Epithelial cell of esophagus (primary cell): ENCODE results near the gene CD300C.

Experiments used
- DNase-seq: peaks from one replicate; pipeline ENCODE4 v3.0.0; 2010; ENCODE audit warnings: low read depth
- H3K4me3 ChIP-seq: 2 replicates; pipeline ENCODE4 v1.5.1; 2011; ENCODE audit warnings: mild to moderate bottlenecking, low read length, control low read depth
- TF ChIP-seq, protein P1 (sequence below): IDR thresholded peaks from 2 replicates; pipeline ENCODE4 v1.5.1; 2011; ENCODE audit warnings: low read depth, mild to moderate bottlenecking, low read length, control low read depth, inconsistent platforms; ENCODE audit not compliant: insufficient read depth; ENCODE audit errors: missing control alignments

CD300C gene

DNA sequence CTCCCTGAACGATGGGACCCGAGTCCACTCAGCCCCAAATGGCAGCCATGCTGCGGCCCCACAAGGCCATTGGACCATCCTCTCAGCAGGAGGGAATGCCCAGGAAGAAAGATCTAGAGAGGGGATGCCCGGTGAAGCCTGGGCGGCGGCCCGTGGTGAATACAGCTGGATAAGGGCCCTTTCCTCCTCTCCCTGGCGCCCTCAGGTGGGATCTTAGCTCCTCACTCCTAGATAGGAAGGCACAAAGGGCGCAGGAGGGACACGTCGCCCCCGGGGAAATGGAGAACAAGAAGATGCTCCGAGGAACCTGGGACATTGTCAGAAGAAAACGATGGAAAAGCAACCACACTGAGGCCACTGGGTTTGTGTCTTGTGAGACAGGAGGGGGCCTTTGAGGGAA lies 2.5 kb downstream of the CD300C start:
- no peak for DNase-seq
- TF ChIP-seq, protein P1, sequence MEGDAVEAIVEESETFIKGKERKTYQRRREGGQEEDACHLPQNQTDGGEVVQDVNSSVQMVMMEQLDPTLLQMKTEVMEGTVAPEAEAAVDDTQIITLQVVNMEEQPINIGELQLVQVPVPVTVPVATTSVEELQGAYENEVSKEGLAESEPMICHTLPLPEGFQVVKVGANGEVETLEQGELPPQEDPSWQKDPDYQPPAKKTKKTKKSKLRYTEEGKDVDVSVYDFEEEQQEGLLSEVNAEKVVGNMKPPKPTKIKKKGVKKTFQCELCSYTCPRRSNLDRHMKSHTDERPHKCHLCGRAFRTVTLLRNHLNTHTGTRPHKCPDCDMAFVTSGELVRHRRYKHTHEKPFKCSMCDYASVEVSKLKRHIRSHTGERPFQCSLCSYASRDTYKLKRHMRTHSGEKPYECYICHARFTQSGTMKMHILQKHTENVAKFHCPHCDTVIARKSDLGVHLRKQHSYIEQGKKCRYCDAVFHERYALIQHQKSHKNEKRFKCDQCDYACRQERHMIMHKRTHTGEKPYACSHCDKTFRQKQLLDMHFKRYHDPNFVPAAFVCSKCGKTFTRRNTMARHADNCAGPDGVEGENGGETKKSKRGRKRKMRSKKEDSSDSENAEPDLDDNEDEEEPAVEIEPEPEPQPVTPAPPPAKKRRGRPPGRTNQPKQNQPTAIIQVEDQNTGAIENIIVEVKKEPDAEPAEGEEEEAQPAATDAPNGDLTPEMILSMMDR: no peak
- H3K4me3 ChIP-seq: no peak overlapping the region

DNA sequence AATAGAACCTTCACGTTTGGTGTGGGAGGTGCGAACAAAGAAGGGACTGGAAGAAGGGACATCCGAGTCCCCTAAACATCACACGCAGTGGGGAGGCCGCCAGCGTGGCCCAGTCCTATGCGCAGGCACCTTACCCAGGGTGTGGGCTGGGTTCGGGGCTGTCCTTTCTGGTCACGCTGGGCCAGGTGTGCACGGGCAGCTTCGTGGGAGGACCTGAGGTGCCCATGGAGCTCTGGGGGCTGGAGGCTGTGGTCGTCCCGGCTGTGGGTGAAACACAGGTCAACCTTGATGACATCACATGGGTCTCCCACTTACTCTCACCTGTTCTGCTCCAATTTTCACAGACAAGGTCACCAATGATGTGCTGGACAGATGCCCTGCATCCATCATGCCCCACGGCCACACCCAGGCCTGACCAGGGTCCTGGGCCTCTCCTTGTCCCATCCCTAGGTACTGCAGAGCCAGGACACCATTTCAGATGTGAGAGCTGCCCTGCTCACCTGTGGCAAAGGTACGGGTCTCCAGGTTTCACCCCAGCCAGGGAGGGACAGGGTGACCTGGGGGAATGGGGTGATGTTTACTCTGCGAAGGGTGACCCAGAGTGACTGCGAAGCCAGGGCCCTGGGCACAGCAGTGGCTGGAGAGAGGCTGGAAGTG lies 3.1 kb downstream of the CD300C start:
- TF ChIP-seq, protein P1: no peak
- no peak for DNase-seq
- no peak overlapping the region for H3K4me3 ChIP-seq

DNA sequence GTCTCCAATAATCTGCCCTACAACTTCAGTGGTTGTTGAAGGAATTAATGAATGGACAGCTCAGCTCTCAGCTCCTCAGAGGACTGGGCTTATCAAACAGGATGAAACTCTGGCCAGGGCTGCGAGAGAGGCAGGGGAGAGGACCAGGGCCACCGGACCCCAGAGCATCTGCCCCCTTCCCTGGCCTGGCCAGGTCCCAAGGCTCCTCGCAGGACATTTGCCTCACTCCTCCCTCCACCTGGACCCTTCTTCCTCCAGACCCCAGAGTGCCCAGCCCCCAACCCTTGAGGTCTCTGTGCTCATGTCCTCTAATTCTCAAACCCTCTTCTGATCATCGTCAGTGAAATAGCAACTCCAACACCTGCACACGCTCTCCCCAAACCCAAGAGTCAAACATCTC lies 3.7 kb downstream of the CD300C start:
- DNase-seq: no peak
- H3K4me3 ChIP-seq: no peak overlapping the region
- TF ChIP-seq, protein P1: no peak

DNA sequence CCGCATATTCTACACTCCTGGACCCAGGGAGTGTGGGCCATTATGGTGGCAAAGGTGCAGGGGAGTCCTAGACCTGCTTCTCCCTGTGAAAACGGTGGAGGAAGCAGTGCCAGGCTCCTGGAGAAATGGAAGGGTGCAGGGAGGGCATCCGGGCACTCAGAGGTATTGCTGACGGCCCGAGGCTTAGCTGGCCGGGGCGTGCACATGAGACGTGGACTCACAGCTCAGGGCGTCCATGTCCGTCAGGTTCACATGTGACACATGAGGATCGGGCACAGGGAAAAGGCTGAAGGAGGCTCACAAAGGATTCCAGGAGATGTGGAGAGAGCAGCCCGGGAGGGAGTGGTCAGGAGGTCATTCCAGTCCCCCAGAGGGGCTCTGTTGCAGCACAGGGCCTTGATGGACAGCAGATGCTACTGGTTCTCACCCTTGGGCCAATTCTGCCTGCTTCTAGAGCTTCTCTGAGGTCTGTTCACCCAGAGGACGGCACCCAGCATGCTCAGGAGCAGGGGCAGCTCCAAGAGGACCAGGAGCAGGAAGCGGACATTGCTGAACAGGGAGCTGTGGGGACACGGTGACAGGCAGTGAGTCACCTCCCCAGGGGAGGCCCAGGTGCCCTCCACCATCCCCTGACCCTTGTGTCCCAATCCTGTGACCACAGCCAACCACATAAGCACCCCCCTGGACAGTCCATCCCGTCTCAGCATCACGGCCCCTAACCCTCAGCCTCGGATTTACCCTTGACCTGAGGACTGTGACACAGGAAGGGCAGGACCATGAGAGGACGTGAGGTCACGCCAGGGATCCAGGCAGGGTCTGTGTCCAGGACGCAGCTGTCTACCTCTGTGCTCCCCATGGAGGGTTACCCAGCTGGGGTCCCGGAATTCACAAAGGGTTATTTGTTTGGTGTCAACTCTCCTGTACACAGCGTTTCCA lies 4.5 kb downstream of the CD300C start:
- TF ChIP-seq, protein P1: no peak
- no peak for DNase-seq
- no peak overlapping the region for H3K4me3 ChIP-seq

DNA sequence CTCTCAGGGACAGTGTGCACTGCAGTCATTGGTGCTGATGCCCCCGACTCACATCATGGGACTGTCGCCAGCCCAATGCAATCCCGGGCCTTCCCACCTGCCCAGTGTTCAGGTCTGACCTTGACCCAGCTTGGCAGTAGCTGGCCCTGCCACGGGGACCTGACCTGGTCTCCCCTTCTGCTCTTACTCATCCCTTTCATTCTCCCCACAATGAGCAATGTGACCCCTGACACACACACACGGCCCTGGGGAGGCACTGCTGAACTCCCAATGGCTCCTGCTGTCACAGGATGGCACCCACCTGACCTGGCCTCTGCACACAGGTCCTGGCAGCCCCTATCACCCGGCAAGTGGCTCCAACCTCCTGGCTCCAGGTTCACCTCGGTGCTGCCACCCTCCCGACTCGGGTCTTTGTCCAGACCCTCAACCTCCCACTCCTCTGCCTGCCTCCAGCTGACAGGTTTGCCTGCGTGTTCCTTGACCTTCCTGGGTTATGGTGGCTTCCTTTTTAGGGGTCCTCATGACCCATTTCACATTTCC lies 6.6 kb downstream of the CD300C start:
- DNase-seq: no peak
- TF ChIP-seq, protein P1: no peak

DNA sequence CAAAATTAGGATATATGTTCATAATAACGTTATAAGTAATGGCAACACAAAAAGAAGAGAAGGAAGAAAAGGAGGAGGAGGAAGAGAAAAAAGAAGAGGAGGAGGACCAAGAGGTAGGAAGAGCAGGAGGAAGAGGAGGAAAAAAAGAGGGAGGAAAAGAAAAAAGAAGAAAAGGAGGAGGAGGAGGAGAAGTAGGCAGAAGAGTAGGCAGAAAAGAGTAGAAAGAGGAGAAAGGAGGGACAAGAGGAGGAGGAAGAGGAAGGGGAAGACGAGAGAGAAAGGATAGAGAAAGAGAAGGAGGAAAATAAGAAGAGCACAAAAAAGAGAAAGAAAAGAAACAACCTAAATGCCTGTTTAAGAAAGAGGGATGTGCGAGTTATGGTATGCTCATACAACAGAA lies 9.0 kb downstream of the CD300C start:
- TF ChIP-seq, protein P1: no peak

More for the DNA sequence above, 6.6 kb downstream of the CD300C start:
- H3K4me3 ChIP-seq: no peak overlapping the region

More for the DNA sequence above, 9.0 kb downstream of the CD300C start:
- H3K4me3 ChIP-seq: no peak overlapping the region
- DNase-seq: no peak
